NB4 (cell line): Measurements from ENCODE around the gene BAMBI.

Experiments
- POLR2A ChIP-seq: IDR thresholded peaks from 2 replicates; pipeline ENCODE4 v1.6.1; 2011; ENCODE audit warnings: mild to moderate bottlenecking; ENCODE audit not compliant: insufficient read length; ENCODE audit errors: extremely low read depth
- TF ChIP-seq, protein P1 (sequence below): IDR thresholded peaks from one replicate; pipeline ENCODE4 v1.5.1; 2012; ENCODE audit warnings: low read depth, low read length
- TF ChIP-seq, protein P2 (sequence below): IDR thresholded peaks from 2 replicates; pipeline ENCODE4 v1.6.1; 2011; ENCODE audit warnings: low read depth, low read length

DNA sequence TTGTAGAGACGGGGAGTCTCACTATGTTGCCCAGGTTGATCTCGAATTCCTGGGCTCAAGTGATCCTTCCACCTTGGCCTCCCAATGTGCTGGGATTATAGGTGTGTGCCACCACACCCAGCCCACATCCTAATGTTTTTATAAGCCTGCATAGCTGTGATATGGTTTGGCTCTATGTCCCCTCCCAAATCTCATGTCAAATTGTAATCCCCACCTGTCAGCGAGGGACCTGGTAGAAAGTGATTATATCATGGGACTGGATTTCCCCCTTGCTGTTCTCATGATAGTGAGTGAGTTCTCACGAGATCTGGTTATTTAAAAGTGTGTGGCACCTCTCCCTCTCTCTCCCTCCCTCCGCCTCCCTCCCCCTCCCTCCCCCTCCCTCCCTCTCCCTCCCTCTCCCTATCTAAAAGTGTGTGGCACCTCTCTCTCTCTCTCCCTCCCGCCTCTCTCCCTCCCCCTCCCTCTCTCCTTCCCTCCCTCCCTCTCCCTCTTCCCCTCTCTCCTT is 13.9 kb downstream of the BAMBI start:
- TF ChIP-seq POLR2A, result no peak
- TF ChIP-seq, protein P1, sequence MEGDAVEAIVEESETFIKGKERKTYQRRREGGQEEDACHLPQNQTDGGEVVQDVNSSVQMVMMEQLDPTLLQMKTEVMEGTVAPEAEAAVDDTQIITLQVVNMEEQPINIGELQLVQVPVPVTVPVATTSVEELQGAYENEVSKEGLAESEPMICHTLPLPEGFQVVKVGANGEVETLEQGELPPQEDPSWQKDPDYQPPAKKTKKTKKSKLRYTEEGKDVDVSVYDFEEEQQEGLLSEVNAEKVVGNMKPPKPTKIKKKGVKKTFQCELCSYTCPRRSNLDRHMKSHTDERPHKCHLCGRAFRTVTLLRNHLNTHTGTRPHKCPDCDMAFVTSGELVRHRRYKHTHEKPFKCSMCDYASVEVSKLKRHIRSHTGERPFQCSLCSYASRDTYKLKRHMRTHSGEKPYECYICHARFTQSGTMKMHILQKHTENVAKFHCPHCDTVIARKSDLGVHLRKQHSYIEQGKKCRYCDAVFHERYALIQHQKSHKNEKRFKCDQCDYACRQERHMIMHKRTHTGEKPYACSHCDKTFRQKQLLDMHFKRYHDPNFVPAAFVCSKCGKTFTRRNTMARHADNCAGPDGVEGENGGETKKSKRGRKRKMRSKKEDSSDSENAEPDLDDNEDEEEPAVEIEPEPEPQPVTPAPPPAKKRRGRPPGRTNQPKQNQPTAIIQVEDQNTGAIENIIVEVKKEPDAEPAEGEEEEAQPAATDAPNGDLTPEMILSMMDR, result no peak
- TF ChIP-seq, protein P2, sequence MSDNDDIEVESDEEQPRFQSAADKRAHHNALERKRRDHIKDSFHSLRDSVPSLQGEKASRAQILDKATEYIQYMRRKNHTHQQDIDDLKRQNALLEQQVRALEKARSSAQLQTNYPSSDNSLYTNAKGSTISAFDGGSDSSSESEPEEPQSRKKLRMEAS, result no peak
